SU-DHL-6 (cell line): ENCODE measurements around the gene TAF1C.

Experiments used
- H2AFZ ChIP-seq: fragments of 200-600 bp; sonication (generic); 2 replicates; pipeline ENCODE4 v1.6.1; 2014; ENCODE audit warnings: low read depth, mild to moderate bottlenecking, moderate library complexity, mixed read lengths, antibody characterized with exemption, low read length; ENCODE audit not compliant: severe bottlenecking
- H3F3A ChIP-seq: fragments of 200-600 bp; shearing (Covaris generic); 2 replicates; pipeline ENCODE4 v1.6.0; 2016; ENCODE audit warnings: antibody characterized with exemption, mild to moderate bottlenecking; ENCODE audit not compliant: insufficient read depth
- H3K27ac ChIP-seq: fragments of 200-600 bp; sonication (generic); 2 replicates; pipeline ENCODE4 v1.5.1; 2016; ENCODE audit warnings: low read depth, mild to moderate bottlenecking, low read length, moderate library complexity, mixed read lengths
- H3K27me3 ChIP-seq: fragments of 200-600 bp; sonication (generic), shearing (Covaris generic); 2 replicates; pipeline ENCODE4 v1.6.0; 2014; ENCODE audit warnings: mild to moderate bottlenecking, low read length
- H3K36me3 ChIP-seq: fragments of 200-600 bp; sonication (generic); 2 replicates; pipeline ENCODE4 v1.6.1; 2014; ENCODE audit warnings: mild to moderate bottlenecking, low read length, mixed read lengths
- H3K4me2 ChIP-seq: fragments of 300-600, 200-600 bp; shearing (Covaris generic), sonication (generic); 2 replicates; pipeline ENCODE4 v1.6.0; 2014; ENCODE audit warnings: low read length, low read depth, mild to moderate bottlenecking; ENCODE audit not compliant: poor library complexity, severe bottlenecking
- H3K4me3 ChIP-seq: fragments of 200-600 bp; sonication (generic); 2 replicates; pipeline ENCODE4 v1.5.1; 2014; ENCODE audit warnings: antibody characterized with exemption, low read length, mild to moderate bottlenecking, mixed read lengths; ENCODE audit not compliant: insufficient read depth, poor library complexity, severe bottlenecking
- H3K79me2 ChIP-seq: fragments of 200-600 bp; sonication (generic); 2 replicates; pipeline ENCODE4 v1.6.1; 2014; ENCODE audit warnings: mild to moderate bottlenecking, low read length, moderate library complexity; ENCODE audit not compliant: insufficient read depth
- H3K9ac ChIP-seq: fragments of 200-600 bp; sonication (generic); 2 replicates; pipeline ENCODE4 v1.7.0; 2014; ENCODE audit warnings: mild to moderate bottlenecking, low read length
- H3K9me2 ChIP-seq: fragments of 200-600 bp; sonication (generic); replicated peaks from 2 replicates; pipeline ENCODE4 v1.6.1; 2014; ENCODE audit warnings: low read length; ENCODE audit not compliant: insufficient read depth
- H3K9me3 ChIP-seq: fragments of 200-600 bp; sonication (generic); 2 replicates; pipeline ENCODE4 v1.6.1; 2014; ENCODE audit warnings: low read length, mixed read lengths; ENCODE audit not compliant: insufficient read depth
- H4K20me1 ChIP-seq: fragments of 200-600 bp; sonication (generic); 2 replicates; pipeline ENCODE4 v1.6.1; 2014; ENCODE audit warnings: low read depth, mild to moderate bottlenecking, antibody characterized with exemption, low read length, moderate library complexity, mixed read lengths
- CTCF ChIP-seq: fragments of 200-600 bp; sonication (generic); IDR thresholded peaks from one replicate; pipeline ENCODE4 v1.5.1; 2017; ENCODE audit warnings: antibody characterized with exemption, mild to moderate bottlenecking, low read length, moderate library complexity; ENCODE audit not compliant: insufficient read depth, poor library complexity, severe bottlenecking
- EZH2phosphoT487 ChIP-seq: fragments of 200-600 bp; sonication (generic), shearing (Covaris generic); conservative IDR thresholded peaks from 2 replicates; pipeline ENCODE4 v1.6.1; 2018; ENCODE audit warnings: mild to moderate bottlenecking, antibody characterized with exemption, low read length, moderate library complexity, mixed read lengths

TAF1C gene

GRCh38 chr16:84183911-84184591 lies 2.8 kb downstream of the TAF1C start:
- Histone ChIP-seq H3K4me3 (no peak overlapping the region), H3K79me2 (peaks cover 25% of the 10 kb centered on the region), H3K9ac (no peak overlapping the region), H3K27me3 (no peaks in the 10 kb centered on the region), H4K20me1 (no peaks in the 10 kb centered on the region), H3K9me2 (no peaks in the 10 kb centered on the region), H2AFZ (no peak overlapping the region), H3F3A (no peaks in the 10 kb centered on the region), H3K4me2 (no peak overlapping the region), H3K36me3 (no peaks in the 10 kb centered on the region), H3K9me3 (no peaks in the 10 kb centered on the region), H3K27ac (no peak overlapping the region)
- TF ChIP-seq CTCF (no peak), EZH2phosphoT487 (no peak)

GRCh38 chr16:84183572-84183875 lies 3.3 kb downstream of the TAF1C start:
- Histone ChIP-seq H4K20me1 (no peaks in the 10 kb centered on the region), H3F3A (no peaks in the 10 kb centered on the region), H3K9me3 (no peaks in the 10 kb centered on the region), H3K79me2 (peaks cover 25% of the 10 kb centered on the region), H3K9me2 (no peaks in the 10 kb centered on the region), H2AFZ (no peak overlapping the region), H3K27me3 (no peaks in the 10 kb centered on the region), H3K27ac (no peak overlapping the region), H3K4me2 (no peak overlapping the region), H3K36me3 (no peaks in the 10 kb centered on the region), H3K4me3 (no peak overlapping the region), H3K9ac (no peak overlapping the region)
- TF ChIP-seq EZH2phosphoT487 (no peak), CTCF (no peak)

DNA sequence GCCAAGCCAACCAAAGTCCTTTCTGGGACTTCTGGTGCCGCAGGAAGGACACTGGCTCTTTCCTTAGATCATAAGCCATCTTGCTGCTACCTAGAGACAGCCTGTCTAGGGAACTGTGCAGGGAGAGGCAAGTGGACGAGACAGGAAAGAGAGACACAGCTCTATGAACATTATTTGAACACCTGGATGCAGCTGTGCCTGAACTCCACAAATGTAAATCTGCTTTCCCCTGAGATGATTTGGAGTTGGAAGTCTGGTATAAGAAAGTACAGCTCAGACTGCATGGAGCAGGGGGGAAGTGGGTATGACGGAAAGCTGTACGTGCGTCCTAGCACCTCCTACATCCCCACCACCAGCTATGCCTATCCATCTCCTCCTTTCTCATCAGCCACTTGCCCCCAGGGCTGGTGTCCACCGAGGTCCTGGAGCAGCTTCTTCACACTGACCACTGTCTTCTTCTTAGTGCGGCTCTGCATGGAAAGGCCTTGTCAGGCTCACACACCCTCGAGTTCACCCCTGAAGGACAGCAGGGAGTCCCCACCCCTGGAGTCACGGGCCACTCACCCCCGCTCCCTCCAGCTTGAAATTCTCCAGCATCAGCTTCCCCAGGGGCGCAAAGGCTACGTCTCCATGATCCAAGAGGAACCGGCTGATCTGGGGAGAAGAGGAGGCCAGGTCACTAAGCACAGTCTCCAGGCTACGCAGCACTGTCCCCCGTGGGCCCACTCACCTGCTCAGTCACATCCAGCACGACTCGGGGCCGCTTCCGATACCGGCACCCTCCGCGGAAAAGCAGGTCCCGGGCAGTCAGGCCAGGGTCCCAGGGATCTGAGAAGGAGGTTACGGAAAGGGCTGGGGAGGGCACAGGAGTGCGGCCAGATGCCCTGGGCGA lies 3.9 kb downstream of the TAF1C start:
- Histone ChIP-seq H3K27me3 (no peaks in the 10 kb centered on the region), H3K4me2 (no peak overlapping the region), H3K9ac (no peak overlapping the region), H2AFZ (no peak overlapping the region), H3K4me3 (no peak overlapping the region), H4K20me1 (no peaks in the 10 kb centered on the region), H3K36me3 (no peaks in the 10 kb centered on the region), H3K79me2 (peaks cover 25% of the 10 kb centered on the region), H3K9me3 (no peaks in the 10 kb centered on the region), H3F3A (no peaks in the 10 kb centered on the region), H3K27ac (no peak overlapping the region), H3K9me2 (no peaks in the 10 kb centered on the region)
- TF ChIP-seq CTCF = no peak
- TF ChIP-seq EZH2phosphoT487 = no peak
